Astrocyte (in vitro differentiated cells and primary cell): Measurements from ENCODE around the gene TFAM. TPM values are rescaled to one million over a fixed set of nuclear protein-coding genes. Genes with fewer than 3 reads are reported as not detected.

Experiments
- DNase-seq: peaks from one replicate; pipeline ENCODE4 v3.0.0-alpha.2; 2010; ENCODE audit warnings: low read depth
- FAIRE-seq: peaks from 2 replicates; lab custom pipeline; 2011; peaks lifted over from hg19 to GRCh38; lab: Jason Lieb, UNC
- H2AFZ ChIP-seq: 2 replicates; pipeline ENCODE4 v1.6.0; 2012; ENCODE audit warnings: low read depth, low read length, inconsistent platforms
- H3K27ac ChIP-seq: 2 replicates; pipeline ENCODE4 v1.5.1; 2011; ENCODE audit warnings: low read depth, low read length, inconsistent platforms
- H3K27me3 ChIP-seq: 2 replicates; pipeline ENCODE4 v1.6.0; 2011; ENCODE audit warnings: low read length, inconsistent platforms; ENCODE audit not compliant: insufficient read depth
- H3K36me3 ChIP-seq: 2 replicates; pipeline ENCODE4 v1.5.1; 2011; ENCODE audit warnings: low read length, inconsistent platforms; ENCODE audit not compliant: insufficient read depth
- H3K4me1 ChIP-seq: 2 replicates; pipeline ENCODE4 v1.5.1; 2011; ENCODE audit warnings: low read length, inconsistent platforms; ENCODE audit not compliant: insufficient read depth
- H3K4me2 ChIP-seq: 2 replicates; pipeline ENCODE4 v1.6.0; 2012; ENCODE audit warnings: low read length, inconsistent platforms
- H3K4me3 ChIP-seq: 2 replicates; pipeline ENCODE4 v1.5.1; 2011; ENCODE audit warnings: low read depth, mild to moderate bottlenecking, low read length, inconsistent platforms; ENCODE audit not compliant: insufficient read depth
- H3K79me2 ChIP-seq: 2 replicates; pipeline ENCODE4 v1.6.0; 2012; ENCODE audit warnings: mild to moderate bottlenecking, low read length, inconsistent platforms; ENCODE audit not compliant: insufficient read depth
- H3K9ac ChIP-seq: 2 replicates; pipeline ENCODE4 v1.6.0; 2012; ENCODE audit warnings: mild to moderate bottlenecking, low read length, inconsistent platforms
- H3K9me3 ChIP-seq: 2 replicates; pipeline ENCODE4 v1.5.1; 2012; ENCODE audit warnings: low read depth, mild to moderate bottlenecking, low read length, inconsistent platforms; ENCODE audit not compliant: insufficient read depth
- H4K20me1 ChIP-seq: 2 replicates; pipeline ENCODE4 v1.6.0; 2012; ENCODE audit warnings: low read length, inconsistent platforms; ENCODE audit not compliant: insufficient read depth
- H3K27ac Mint-ChIP-seq: one replicate; pipeline ENCODE4 v1.8.0; 2021; ENCODE audit warnings: mild to moderate bottlenecking, mixed read lengths; ENCODE audit not compliant: unreplicated experiment
- H3K27me3 Mint-ChIP-seq: one replicate; pipeline ENCODE4 v1.8.0; 2021; ENCODE audit warnings: low read depth, mixed read lengths; ENCODE audit not compliant: unreplicated experiment
- H3K36me3 Mint-ChIP-seq: one replicate; pipeline ENCODE4 v1.8.0; 2021; ENCODE audit warnings: low read depth, mixed read lengths; ENCODE audit not compliant: unreplicated experiment
- H3K4me1 Mint-ChIP-seq: one replicate; pipeline ENCODE4 v1.8.0; 2021; ENCODE audit warnings: low read depth, mixed read lengths; ENCODE audit not compliant: unreplicated experiment
- H3K4me3 Mint-ChIP-seq: one replicate; pipeline ENCODE4 v1.8.0; 2021; ENCODE audit warnings: mild to moderate bottlenecking, moderate library complexity, mixed read lengths; ENCODE audit not compliant: unreplicated experiment
- H3K9me3 Mint-ChIP-seq: one replicate; pipeline ENCODE4 v1.8.0; 2021; ENCODE audit warnings: mild to moderate bottlenecking, mixed read lengths; ENCODE audit not compliant: unreplicated experiment
- EZH2 ChIP-seq: IDR thresholded peaks from 2 replicates; pipeline ENCODE4 v1.6.1; 2012; ENCODE audit warnings: mild to moderate bottlenecking, low read length, inconsistent platforms; ENCODE audit not compliant: insufficient read depth
- total RNA-seq: library from RNA; stranded (reverse); gene quantifications from 2 replicates; pipeline ENCODE4 v1.2.1, GENCODE V29; 2021
- TF ChIP-seq, protein P1 (sequence below): IDR thresholded peaks from 2 replicates; pipeline ENCODE4 v1.5.1; 2011; ENCODE audit warnings: low read depth, mild to moderate bottlenecking, inconsistent platforms, low read length, moderate library complexity; ENCODE audit not compliant: insufficient read depth

TFAM gene
- total RNA-seq, 1 donor from 2014 or later, result 41.4 TPM

DNA sequence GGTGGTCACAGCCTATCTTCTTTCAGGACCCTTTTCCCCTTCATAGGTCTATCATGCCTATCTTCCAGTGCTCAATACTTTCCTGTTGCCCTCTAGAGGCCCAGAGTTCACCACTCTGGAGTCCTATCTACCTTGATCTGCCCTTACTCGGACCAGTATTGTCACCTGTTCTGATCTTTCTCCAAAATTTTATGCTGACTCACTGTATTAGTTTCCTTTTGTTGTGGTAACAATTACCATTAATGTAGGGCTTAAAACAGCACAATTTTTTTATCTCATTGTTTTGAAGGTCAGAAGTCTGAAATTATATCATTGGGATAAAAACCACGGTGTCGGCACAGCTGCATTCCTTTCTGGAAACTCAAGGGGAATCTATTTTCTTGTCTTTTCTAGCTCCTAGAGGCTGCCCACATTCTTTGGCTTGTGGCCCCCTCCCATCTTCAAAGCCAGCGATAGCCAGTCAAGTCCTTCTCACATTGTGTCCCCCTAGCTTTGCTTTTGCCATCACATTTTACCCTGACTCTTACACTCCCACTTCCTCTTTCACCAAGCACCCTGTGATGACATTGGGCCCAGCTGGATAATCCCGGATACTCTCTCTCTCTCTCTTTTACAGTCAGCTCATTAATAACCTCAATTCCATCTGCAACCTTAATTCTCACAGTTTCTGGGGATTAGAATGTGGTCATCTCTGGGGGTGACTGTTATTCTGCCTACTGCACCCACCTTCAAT lies 54.6 kb downstream of the TFAM start:
- no peak overlapping the region for H2AFZ ChIP-seq
- Mint-ChIP-seq H3K4me1 (peaks cover 28% of the 10 kb centered on the region), H3K27me3 (no peaks in the 10 kb centered on the region), H3K4me3 (peak overlapping the region; percentile 6), H3K9me3 (peaks cover 9% of the 10 kb centered on the region), H3K36me3 (peaks cover 4% of the 10 kb centered on the region), H3K27ac (peak overlapping the region; percentile 2)
- H3K4me1 ChIP-seq, result peaks cover 28% of the 10 kb centered on the region
- H3K27me3 ChIP-seq, result no peaks in the 10 kb centered on the region
- no peak overlapping the region for H3K27ac ChIP-seq
- TF ChIP-seq, protein P1, sequence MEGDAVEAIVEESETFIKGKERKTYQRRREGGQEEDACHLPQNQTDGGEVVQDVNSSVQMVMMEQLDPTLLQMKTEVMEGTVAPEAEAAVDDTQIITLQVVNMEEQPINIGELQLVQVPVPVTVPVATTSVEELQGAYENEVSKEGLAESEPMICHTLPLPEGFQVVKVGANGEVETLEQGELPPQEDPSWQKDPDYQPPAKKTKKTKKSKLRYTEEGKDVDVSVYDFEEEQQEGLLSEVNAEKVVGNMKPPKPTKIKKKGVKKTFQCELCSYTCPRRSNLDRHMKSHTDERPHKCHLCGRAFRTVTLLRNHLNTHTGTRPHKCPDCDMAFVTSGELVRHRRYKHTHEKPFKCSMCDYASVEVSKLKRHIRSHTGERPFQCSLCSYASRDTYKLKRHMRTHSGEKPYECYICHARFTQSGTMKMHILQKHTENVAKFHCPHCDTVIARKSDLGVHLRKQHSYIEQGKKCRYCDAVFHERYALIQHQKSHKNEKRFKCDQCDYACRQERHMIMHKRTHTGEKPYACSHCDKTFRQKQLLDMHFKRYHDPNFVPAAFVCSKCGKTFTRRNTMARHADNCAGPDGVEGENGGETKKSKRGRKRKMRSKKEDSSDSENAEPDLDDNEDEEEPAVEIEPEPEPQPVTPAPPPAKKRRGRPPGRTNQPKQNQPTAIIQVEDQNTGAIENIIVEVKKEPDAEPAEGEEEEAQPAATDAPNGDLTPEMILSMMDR, result no peak
- no peak for TF ChIP-seq EZH2
- H3K79me2 ChIP-seq, result no peaks in the 10 kb centered on the region
- no peak overlapping the region for H3K9ac ChIP-seq
- no peaks in the 10 kb centered on the region for H4K20me1 ChIP-seq
- no peak overlapping the region for H3K4me2 ChIP-seq
- DNase-seq, result no peak
- no peaks in the 10 kb centered on the region for H3K9me3 ChIP-seq
- H3K4me3 ChIP-seq, result no peak overlapping the region
- H3K36me3 ChIP-seq, result no peaks in the 10 kb centered on the region
- FAIRE-seq, result no peak

DNA sequence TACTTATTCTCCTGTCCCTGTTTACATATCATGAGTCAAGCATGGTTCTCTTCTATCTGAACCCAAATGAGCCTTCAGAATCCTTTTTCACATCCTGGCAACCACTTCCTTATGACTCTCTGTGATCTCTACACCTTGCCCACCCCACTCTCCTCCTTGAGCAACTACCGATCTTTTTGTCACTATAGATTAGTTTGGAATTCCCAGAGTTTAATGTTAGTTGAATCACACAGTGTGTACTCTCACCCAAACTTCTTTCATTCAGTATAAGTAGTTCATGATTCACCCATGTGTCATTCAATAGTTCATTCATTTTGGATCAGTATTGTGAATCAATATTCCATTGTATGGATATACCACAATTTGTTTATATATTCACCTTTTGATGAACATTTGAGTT lies 55.3 kb downstream of the TFAM start:
- H3K4me1 Mint-ChIP-seq, result peaks cover 24% of the 10 kb centered on the region
- H3K4me3 Mint-ChIP-seq, result no peak overlapping the region

More for the DNA sequence above, 55.3 kb downstream of the TFAM start:
- TF ChIP-seq, protein P1, result no peak
- no peak for TF ChIP-seq EZH2
- FAIRE-seq, result peak; percentile 9
- Histone ChIP-seq H3K4me1 (peaks cover 27% of the 10 kb centered on the region), H3K9ac (no peak overlapping the region), H2AFZ (no peak overlapping the region), H3K27ac (no peak overlapping the region), H3K27me3 (no peaks in the 10 kb centered on the region), H3K4me3 (no peak overlapping the region), H4K20me1 (no peaks in the 10 kb centered on the region), H3K36me3 (no peaks in the 10 kb centered on the region), H3K4me2 (no peak overlapping the region), H3K9me3 (no peaks in the 10 kb centered on the region), H3K79me2 (no peaks in the 10 kb centered on the region)
- DNase-seq, result no peak
- H3K9me3 Mint-ChIP-seq, result peaks cover 9% of the 10 kb centered on the region
- H3K27me3 Mint-ChIP-seq, result no peaks in the 10 kb centered on the region
- H3K36me3 Mint-ChIP-seq, result peaks cover 4% of the 10 kb centered on the region
- H3K27ac Mint-ChIP-seq, result no peak overlapping the region
